ENCODE measurements around the gene IARS2.

DNA sequence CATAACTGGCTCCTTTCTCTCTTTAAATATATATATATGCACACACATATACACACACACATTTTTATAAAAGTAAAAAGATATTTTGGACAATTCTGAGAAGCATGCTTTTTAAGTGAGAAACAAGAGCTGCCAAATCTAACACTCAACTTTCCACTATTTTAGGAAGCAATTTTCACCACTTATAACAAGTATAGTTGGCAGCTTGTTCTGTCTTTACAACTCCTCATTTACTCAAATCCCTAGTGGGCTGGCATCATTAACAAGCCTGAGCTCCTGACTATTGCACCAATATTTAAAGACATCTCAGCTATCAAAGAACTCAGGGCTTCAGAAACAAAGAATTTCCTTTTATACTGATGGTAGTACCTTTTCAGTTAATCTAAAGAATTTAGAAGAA is 101.8 kb downstream of the IARS2 start:
- no peak for TF ChIP-seq POLR2AphosphoS5 (IDR thresholded peaks at IDR 0.05; ENCODE audit: low read depth, low read length)
- TF ChIP-seq SIN3A (IDR thresholded peaks at IDR 0.05; ENCODE audit: borderline replicate concordance, insufficient read depth, low read length), result no peak
- TF ChIP-seq, protein P1, sequence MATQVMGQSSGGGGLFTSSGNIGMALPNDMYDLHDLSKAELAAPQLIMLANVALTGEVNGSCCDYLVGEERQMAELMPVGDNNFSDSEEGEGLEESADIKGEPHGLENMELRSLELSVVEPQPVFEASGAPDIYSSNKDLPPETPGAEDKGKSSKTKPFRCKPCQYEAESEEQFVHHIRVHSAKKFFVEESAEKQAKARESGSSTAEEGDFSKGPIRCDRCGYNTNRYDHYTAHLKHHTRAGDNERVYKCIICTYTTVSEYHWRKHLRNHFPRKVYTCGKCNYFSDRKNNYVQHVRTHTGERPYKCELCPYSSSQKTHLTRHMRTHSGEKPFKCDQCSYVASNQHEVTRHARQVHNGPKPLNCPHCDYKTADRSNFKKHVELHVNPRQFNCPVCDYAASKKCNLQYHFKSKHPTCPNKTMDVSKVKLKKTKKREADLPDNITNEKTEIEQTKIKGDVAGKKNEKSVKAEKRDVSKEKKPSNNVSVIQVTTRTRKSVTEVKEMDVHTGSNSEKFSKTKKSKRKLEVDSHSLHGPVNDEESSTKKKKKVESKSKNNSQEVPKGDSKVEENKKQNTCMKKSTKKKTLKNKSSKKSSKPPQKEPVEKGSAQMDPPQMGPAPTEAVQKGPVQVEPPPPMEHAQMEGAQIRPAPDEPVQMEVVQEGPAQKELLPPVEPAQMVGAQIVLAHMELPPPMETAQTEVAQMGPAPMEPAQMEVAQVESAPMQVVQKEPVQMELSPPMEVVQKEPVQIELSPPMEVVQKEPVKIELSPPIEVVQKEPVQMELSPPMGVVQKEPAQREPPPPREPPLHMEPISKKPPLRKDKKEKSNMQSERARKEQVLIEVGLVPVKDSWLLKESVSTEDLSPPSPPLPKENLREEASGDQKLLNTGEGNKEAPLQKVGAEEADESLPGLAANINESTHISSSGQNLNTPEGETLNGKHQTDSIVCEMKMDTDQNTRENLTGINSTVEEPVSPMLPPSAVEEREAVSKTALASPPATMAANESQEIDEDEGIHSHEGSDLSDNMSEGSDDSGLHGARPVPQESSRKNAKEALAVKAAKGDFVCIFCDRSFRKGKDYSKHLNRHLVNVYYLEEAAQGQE (IDR thresholded peaks at IDR 0.05; ENCODE audit: insufficient read depth in 1 of 2, low read depth in 2 of 2, low read length in 2 of 2), result no peak
- no peak for TF ChIP-seq TAF1 (IDR thresholded peaks at IDR 0.05; ENCODE audit: borderline replicate concordance, insufficient read depth, low read length)
